Gastrocnemius medialis (tissue), 4 donors: ENCODE data around the gene INPP5A. TPM values are rescaled to one million over a fixed set of nuclear protein-coding genes. Genes with fewer than 3 reads are reported as not detected.
"Not testable (repeated sequence)": the region's sequence is repeated elsewhere in the genome, so short reads cannot be mapped to it uniquely, and the experiment has no call there.

Experiments
- ATAC-seq, 2 donors: fragments of 150-250 bp; one replicate each; pipeline ENCODE4 v1.9.1; 2016
- DNase-seq, 2 donors: peaks; one replicate each; pipeline ENCODE4 v3.0.0-alpha.2; 2019
- H3K27ac ChIP-seq, 4 donors: fragments of 200-600 bp; sonication (generic); 1 replicate in 1 of 4; 2 replicates in 3 of 4; pipeline ENCODE4 v1.5.1; 2016 to 2018; ENCODE audit warnings: mild to moderate bottlenecking in 2 of 4, moderate library complexity in 1 of 4
- H3K27me3 ChIP-seq, 3 donors: fragments of 200-600 bp; sonication (generic) in 2 of 3; 1 replicate in 1 of 3; 2 replicates in 2 of 3; pipeline versions ENCODE4 v1.5.1 to v1.6.0; 2016 to 2019; ENCODE audit warnings: mild to moderate bottlenecking in 1 of 3, moderate library complexity in 1 of 3
- H3K36me3 ChIP-seq, 2 donors: fragments of 200-600 bp; sonication (generic) in 1 of 2; one replicate each; pipeline ENCODE4 v1.5.1; 2017 to 2018
- H3K4me1 ChIP-seq, 2 donors: fragments of 200-600 bp; sonication (generic) in 1 of 2; one replicate each; pipeline ENCODE4 v1.5.1; 2016 to 2017; ENCODE audit warnings: mild to moderate bottlenecking in 2 of 2
- H3K4me3 ChIP-seq, 4 donors: fragments of 200-600 bp; sonication (generic) in 3 of 4; 1 replicate in 1 of 4; 2 replicates in 3 of 4; pipeline ENCODE4 v1.5.1; 2016 to 2019; ENCODE audit warnings: mild to moderate bottlenecking in 2 of 4
- H3K9me3 ChIP-seq, 3 donors: fragments of 200-600 bp; sonication (generic) in 2 of 3; 1 replicate in 1 of 3; 2 replicates in 2 of 3; pipeline ENCODE4 v1.5.1; 2016 to 2019
- CTCF ChIP-seq, 5 experiments: fragments of 450-650 bp in 3 of 5; fragments of 200-600 bp in 2 of 5; sonication (generic) in 2 of 5; IDR thresholded peaks in 4 of 5; conservative IDR thresholded peaks in 1 of 5; 1 replicate in 4 of 5; 2 replicates in 1 of 5; pipeline ENCODE4 v1.5.1; 2016 to 2019; ENCODE audit warnings: antibody characterized with exemption in 5 of 5, mild to moderate bottlenecking in 3 of 5, moderate library complexity in 3 of 5
- POLR2A ChIP-seq, 2 donors: fragments of 450-650 bp; IDR thresholded peaks; one replicate each; pipeline ENCODE4 v1.6.1; 2017; ENCODE audit warnings: antibody characterized with exemption in 2 of 2, mild to moderate bottlenecking in 2 of 2, moderate library complexity in 2 of 2
- in situ Hi-C, 4 donors: fragments of 200-750 bp; cut with MboI; loops; one replicate each; pipeline versions ENCODE4 v1.15.0 to v1.8.0; 2017; ENCODE audit warnings: low sequenced_read_pairs in 4 of 4
- intact Hi-C: fragments of 100-400 bp; cut with DNase I; formaldehyde crosslinking; loops from one replicate; pipeline ENCODE4 v1.15.1; 2023; ENCODE audit warnings: low total_unique reads
- total RNA-seq, 4 donors: library from RNA; depleted of rRNA; stranded (reverse); fragments of >200 nt; gene quantifications; one replicate each; pipeline versions ENCODE4 v1.1.0 to v1.2.3, GENCODE V29; 2016

Gene INPP5A
- total RNA-seq, 4 donors from 2014 or later: 74.9 to 107 (median 92.4) TPM

- no peak overlapping the region for H3K27ac ChIP-seq
- in situ Hi-C loops: no loop called here
These were observed 133.9 kb downstream of the INPP5A start for GRCh38 chr10:132671228-132672154.

GRCh38 chr10:132673746-132674145 lies 136.2 kb downstream of the INPP5A start:
- DNase-seq, H3K9me3 ChIP-seq, H3K27me3 ChIP-seq, intact Hi-C loops, H3K36me3 ChIP-seq, H3K27ac ChIP-seq, H3K4me3 ChIP-seq, in situ Hi-C loops, ATAC-seq, H3K4me1 ChIP-seq: not testable (repeated sequence)

More at GRCh38 chr10:132671228-132672154, 133.9 kb downstream of the INPP5A start:
- TF ChIP-seq POLR2A (IDR thresholded peaks at IDR 0.05) (no peak), CTCF (IDR thresholded peaks at IDR 0.05 in 4 of 5, conservative IDR thresholded peaks at IDR 0.05 in 1 of 5) (no peak)
- Histone ChIP-seq H3K4me3 (no peak overlapping the region), H3K36me3 (no peaks in the 10 kb centered on the region), H3K4me1 (no peaks in the 10 kb centered on the region), H3K9me3 (no peaks in the 10 kb centered on the region), H3K27me3 (no peaks in the 10 kb centered on the region)
- ATAC-seq (no peak), DNase-seq (no peak)
- intact Hi-C loops: no loop called here

- in situ Hi-C loops (no loop called here), intact Hi-C loops (no loop called here)
- no peak for TF ChIP-seq CTCF (IDR thresholded peaks at IDR 0.05 in 4 of 5, conservative IDR thresholded peaks at IDR 0.05 in 1 of 5)
- TF ChIP-seq POLR2A (IDR thresholded peaks at IDR 0.05): no peak
- no peaks in the 10 kb centered on the region for H3K27me3 ChIP-seq
- H3K9me3 ChIP-seq: no peaks in the 10 kb centered on the region
- no peak for ATAC-seq
- DNase-seq: peak in 1 of 2 donors; percentile 3
- H3K4me3 ChIP-seq: no peak overlapping the region
- H3K27ac ChIP-seq: no peak overlapping the region
- H3K4me1 ChIP-seq: no peaks in the 10 kb centered on the region
- H3K36me3 ChIP-seq: no peaks in the 10 kb centered on the region
These were observed 136.7 kb downstream of the INPP5A start for GRCh38 chr10:132674311-132674710.

- ATAC-seq: no peak
- H3K4me1 ChIP-seq: no peaks in the 10 kb centered on the region
- no peaks in the 10 kb centered on the region for H3K9me3 ChIP-seq
- TF ChIP-seq POLR2A (IDR thresholded peaks at IDR 0.05) (no peak), CTCF (IDR thresholded peaks at IDR 0.05 in 4 of 5, conservative IDR thresholded peaks at IDR 0.05 in 1 of 5) (no peak)
- intact Hi-C loops (no loop called here), in situ Hi-C loops (no loop called here)
- no peaks in the 10 kb centered on the region for H3K27me3 ChIP-seq
- H3K36me3 ChIP-seq: no peaks in the 10 kb centered on the region
- H3K27ac ChIP-seq: no peak overlapping the region
- H3K4me3 ChIP-seq: no peak overlapping the region
- peak in 1 of 2 donors; percentile 6 for DNase-seq
These were observed 137.6 kb downstream of the INPP5A start for GRCh38 chr10:132675031-132675740.
